WTC11 (cell line): ENCODE results near the gene MAML3. TPM values are rescaled to one million over a fixed set of nuclear protein-coding genes. Genes with fewer than 3 reads are reported as not detected.

Experiments
- ATAC-seq: fragments of 200-7000 bp; cut with Tn5 transposase; 2 replicates; pipeline ENCODE4 v1.10.0; 2021; ENCODE audit warnings: mild to moderate bottlenecking, moderate library complexity
- CTCF ChIA-PET: fragments of 300-600 bp; sonication (Branson Sonifier 250); formaldehyde crosslinking; loops from one replicate; lab custom pipeline; 2021; ENCODE audit warnings: antibody characterized with exemption; lab: Charles Lee
- POLR2A ChIA-PET: fragments of 350-600 bp; sonication (Branson Sonifier 250); formaldehyde crosslinking; loops from one replicate; lab custom pipeline; 2021; ENCODE audit warnings: antibody characterized with exemption; lab: Charles Lee
- DNase-seq: peaks from one replicate; pipeline ENCODE4 v3.0.0; 2021; ENCODE audit warnings: low spot score
- H3K27ac Mint-ChIP-seq: 2 replicates; pipeline ENCODE4 v1.8.0; 2021; ENCODE audit warnings: mixed read lengths
- H3K27me3 Mint-ChIP-seq: 2 replicates; pipeline ENCODE4 v1.8.0; 2021; ENCODE audit warnings: low read depth, mild to moderate bottlenecking, moderate library complexity, mixed read lengths
- H3K36me3 Mint-ChIP-seq: 2 replicates; pipeline ENCODE4 v1.8.0; 2021; ENCODE audit warnings: mixed read lengths
- H3K4me1 Mint-ChIP-seq: 2 replicates; pipeline ENCODE4 v1.8.0; 2022; ENCODE audit warnings: mixed read lengths
- H3K4me3 Mint-ChIP-seq: 2 replicates; pipeline ENCODE4 v1.8.0; 2021; ENCODE audit warnings: mild to moderate bottlenecking, moderate library complexity, mixed read lengths
- H3K9me3 Mint-ChIP-seq: 2 replicates; pipeline ENCODE4 v1.8.0; 2021; ENCODE audit warnings: mixed read lengths
- ATF1 ChIP-seq: sonication (generic); formaldehyde crosslinking; IDR thresholded peaks from 2 replicates; pipeline ENCODE4 v1.8.1; 2023; ENCODE audit warnings: mild to moderate bottlenecking, moderate library complexity, missing genetic modification reagents
- CBFB ChIP-seq: sonication (generic); formaldehyde crosslinking; IDR thresholded peaks from 2 replicates; pipeline ENCODE4 v1.8.1; 2022; ENCODE audit warnings: mild to moderate bottlenecking, low read depth, missing genetic modification reagents
- CREM ChIP-seq: sonication (generic); formaldehyde crosslinking; IDR thresholded peaks from 2 replicates; pipeline ENCODE4 v1.8.1; 2022; ENCODE audit warnings: mild to moderate bottlenecking, missing genetic modification reagents, moderate library complexity
- FOXJ3 ChIP-seq: sonication (generic); formaldehyde crosslinking; IDR thresholded peaks from 2 replicates; pipeline ENCODE4 v1.9.0; 2021; ENCODE audit warnings: missing genetic modification reagents, mild to moderate bottlenecking, borderline replicate concordance
- FOXP1 ChIP-seq: sonication (generic); formaldehyde crosslinking; IDR thresholded peaks from 2 replicates; pipeline ENCODE4 v1.8.0; 2022; ENCODE audit warnings: missing genetic modification reagents, mild to moderate bottlenecking, moderate library complexity, borderline replicate concordance
- IRF2 ChIP-seq: sonication (generic); formaldehyde crosslinking; IDR thresholded peaks from 2 replicates; pipeline ENCODE4 v1.8.0; 2022; ENCODE audit warnings: low read depth, missing genetic modification reagents, borderline replicate concordance
- SMAD4 ChIP-seq: sonication (generic); formaldehyde crosslinking; IDR thresholded peaks from 2 replicates; pipeline ENCODE4 v1.8.0; 2022; ENCODE audit warnings: mild to moderate bottlenecking, missing genetic modification reagents
- SP1 ChIP-seq: sonication (generic); formaldehyde crosslinking; conservative IDR thresholded peaks from 2 replicates; pipeline ENCODE4 v1.8.1; 2022; ENCODE audit warnings: missing genetic modification reagents
- ZNF121 ChIP-seq: sonication (generic); formaldehyde crosslinking; IDR thresholded peaks from 2 replicates; pipeline ENCODE4 v1.8.0; 2023; ENCODE audit warnings: missing genetic modification reagents
- ZNF263 ChIP-seq: sonication (generic); formaldehyde crosslinking; IDR thresholded peaks from 2 replicates; pipeline ENCODE4 v1.8.1; 2022; ENCODE audit warnings: low read depth, mild to moderate bottlenecking, moderate library complexity, missing genetic modification reagents
- total RNA-seq: library from RNA; stranded (reverse); gene quantifications from 3 replicates; pipeline ENCODE4 v1.2.3, GENCODE V29; 2021
- TF ChIP-seq, protein P1 (sequence below): fragments of 250-450 bp; sonication (Bioruptor Pico); IDR thresholded peaks from 2 replicates; pipeline ENCODE4 v1.9.0; 2021; ENCODE audit warnings: mild to moderate bottlenecking
- TF ChIP-seq, protein P2 (sequence below): sonication (generic); formaldehyde crosslinking; IDR thresholded peaks from 2 replicates; pipeline ENCODE4 v1.8.0; 2022; ENCODE audit warnings: mild to moderate bottlenecking, missing genetic modification reagents
- TF ChIP-seq, protein P3 (sequence below): sonication (generic); formaldehyde crosslinking; conservative IDR thresholded peaks from 2 replicates; pipeline ENCODE4 v1.8.1; 2023; ENCODE audit warnings: mild to moderate bottlenecking, low read depth, missing genetic modification reagents, moderate library complexity
- TF ChIP-seq, protein P4 (sequence below): sonication (generic); formaldehyde crosslinking; IDR thresholded peaks from 2 replicates; pipeline ENCODE4 v1.8.0; 2022; ENCODE audit warnings: mild to moderate bottlenecking, missing genetic modification reagents
- TF ChIP-seq, protein P5 (sequence below): sonication (generic); formaldehyde crosslinking; IDR thresholded peaks from 2 replicates; pipeline ENCODE4 v1.8.0; 2022; ENCODE audit warnings: mild to moderate bottlenecking, missing genetic modification reagents
- TF ChIP-seq, protein P6 (sequence below): sonication (generic); formaldehyde crosslinking; IDR thresholded peaks from 2 replicates; pipeline ENCODE4 v1.8.0; 2023; ENCODE audit warnings: missing genetic modification reagents, mild to moderate bottlenecking, borderline replicate concordance

The MAML3 gene
- total RNA-seq, 1 experiment from 2014 or later: 7.4 TPM

DNA sequence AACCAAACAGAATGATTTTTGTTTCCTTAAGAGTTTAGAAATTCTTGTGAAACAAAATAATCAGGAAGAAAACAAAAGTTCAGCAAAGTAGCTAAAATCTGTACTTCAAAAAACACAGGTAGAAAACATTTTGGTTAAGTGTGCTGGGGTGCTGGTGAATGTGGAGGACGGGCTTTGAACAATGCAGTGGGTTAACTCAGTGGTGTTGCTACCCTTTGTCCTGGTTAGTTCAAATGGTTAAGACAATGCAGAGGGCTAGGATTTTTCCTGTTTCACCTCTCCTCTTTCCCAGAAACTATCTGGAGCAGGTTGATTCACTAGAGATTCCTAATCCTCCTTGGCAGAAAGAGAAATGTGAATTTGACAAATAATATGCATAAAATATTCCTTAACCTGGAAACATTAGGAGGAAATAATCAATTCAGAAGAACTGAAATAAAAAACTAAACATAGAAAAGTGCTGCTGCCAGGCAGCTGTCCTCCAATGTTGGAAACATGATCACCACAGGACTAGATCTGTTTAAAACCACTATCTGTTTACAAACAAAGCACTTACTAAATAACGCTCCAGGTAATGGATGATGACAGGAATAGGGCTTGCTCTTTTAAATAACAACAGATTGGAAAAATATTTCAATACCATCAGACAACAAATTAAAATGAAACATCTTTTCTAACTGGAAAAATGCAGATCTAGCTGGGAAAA is 148.9 kb downstream of the MAML3 start:
- TF ChIP-seq, protein P1, sequence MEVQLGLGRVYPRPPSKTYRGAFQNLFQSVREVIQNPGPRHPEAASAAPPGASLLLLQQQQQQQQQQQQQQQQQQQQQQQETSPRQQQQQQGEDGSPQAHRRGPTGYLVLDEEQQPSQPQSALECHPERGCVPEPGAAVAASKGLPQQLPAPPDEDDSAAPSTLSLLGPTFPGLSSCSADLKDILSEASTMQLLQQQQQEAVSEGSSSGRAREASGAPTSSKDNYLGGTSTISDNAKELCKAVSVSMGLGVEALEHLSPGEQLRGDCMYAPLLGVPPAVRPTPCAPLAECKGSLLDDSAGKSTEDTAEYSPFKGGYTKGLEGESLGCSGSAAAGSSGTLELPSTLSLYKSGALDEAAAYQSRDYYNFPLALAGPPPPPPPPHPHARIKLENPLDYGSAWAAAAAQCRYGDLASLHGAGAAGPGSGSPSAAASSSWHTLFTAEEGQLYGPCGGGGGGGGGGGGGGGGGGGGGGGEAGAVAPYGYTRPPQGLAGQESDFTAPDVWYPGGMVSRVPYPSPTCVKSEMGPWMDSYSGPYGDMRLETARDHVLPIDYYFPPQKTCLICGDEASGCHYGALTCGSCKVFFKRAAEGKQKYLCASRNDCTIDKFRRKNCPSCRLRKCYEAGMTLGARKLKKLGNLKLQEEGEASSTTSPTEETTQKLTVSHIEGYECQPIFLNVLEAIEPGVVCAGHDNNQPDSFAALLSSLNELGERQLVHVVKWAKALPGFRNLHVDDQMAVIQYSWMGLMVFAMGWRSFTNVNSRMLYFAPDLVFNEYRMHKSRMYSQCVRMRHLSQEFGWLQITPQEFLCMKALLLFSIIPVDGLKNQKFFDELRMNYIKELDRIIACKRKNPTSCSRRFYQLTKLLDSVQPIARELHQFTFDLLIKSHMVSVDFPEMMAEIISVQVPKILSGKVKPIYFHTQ (CRISPR knock-in tag): no peak
- TF ChIP-seq, protein P2, sequence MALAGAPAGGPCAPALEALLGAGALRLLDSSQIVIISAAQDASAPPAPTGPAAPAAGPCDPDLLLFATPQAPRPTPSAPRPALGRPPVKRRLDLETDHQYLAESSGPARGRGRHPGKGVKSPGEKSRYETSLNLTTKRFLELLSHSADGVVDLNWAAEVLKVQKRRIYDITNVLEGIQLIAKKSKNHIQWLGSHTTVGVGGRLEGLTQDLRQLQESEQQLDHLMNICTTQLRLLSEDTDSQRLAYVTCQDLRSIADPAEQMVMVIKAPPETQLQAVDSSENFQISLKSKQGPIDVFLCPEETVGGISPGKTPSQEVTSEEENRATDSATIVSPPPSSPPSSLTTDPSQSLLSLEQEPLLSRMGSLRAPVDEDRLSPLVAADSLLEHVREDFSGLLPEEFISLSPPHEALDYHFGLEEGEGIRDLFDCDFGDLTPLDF (CRISPR knock-in tag): no peak
- no peak for TF ChIP-seq FOXP1 (CRISPR knock-in tag)
- no peak for TF ChIP-seq ZNF121
- TF ChIP-seq CREM: no peak
- TF ChIP-seq, protein P3, sequence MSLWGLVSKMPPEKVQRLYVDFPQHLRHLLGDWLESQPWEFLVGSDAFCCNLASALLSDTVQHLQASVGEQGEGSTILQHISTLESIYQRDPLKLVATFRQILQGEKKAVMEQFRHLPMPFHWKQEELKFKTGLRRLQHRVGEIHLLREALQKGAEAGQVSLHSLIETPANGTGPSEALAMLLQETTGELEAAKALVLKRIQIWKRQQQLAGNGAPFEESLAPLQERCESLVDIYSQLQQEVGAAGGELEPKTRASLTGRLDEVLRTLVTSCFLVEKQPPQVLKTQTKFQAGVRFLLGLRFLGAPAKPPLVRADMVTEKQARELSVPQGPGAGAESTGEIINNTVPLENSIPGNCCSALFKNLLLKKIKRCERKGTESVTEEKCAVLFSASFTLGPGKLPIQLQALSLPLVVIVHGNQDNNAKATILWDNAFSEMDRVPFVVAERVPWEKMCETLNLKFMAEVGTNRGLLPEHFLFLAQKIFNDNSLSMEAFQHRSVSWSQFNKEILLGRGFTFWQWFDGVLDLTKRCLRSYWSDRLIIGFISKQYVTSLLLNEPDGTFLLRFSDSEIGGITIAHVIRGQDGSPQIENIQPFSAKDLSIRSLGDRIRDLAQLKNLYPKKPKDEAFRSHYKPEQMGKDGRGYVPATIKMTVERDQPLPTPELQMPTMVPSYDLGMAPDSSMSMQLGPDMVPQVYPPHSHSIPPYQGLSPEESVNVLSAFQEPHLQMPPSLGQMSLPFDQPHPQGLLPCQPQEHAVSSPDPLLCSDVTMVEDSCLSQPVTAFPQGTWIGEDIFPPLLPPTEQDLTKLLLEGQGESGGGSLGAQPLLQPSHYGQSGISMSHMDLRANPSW (CRISPR knock-in tag): no peak
- TF ChIP-seq ZNF263 (CRISPR knock-in tag): no peak
- TF ChIP-seq, protein P4, sequence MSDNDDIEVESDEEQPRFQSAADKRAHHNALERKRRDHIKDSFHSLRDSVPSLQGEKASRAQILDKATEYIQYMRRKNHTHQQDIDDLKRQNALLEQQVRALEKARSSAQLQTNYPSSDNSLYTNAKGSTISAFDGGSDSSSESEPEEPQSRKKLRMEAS: no peak
- no peak for TF ChIP-seq CBFB (CRISPR knock-in tag)
- no peak for TF ChIP-seq SP1
- no peak for TF ChIP-seq ATF1 (CRISPR knock-in tag)
- no peak for TF ChIP-seq SMAD4 (CRISPR knock-in tag)
- TF ChIP-seq, protein P5, sequence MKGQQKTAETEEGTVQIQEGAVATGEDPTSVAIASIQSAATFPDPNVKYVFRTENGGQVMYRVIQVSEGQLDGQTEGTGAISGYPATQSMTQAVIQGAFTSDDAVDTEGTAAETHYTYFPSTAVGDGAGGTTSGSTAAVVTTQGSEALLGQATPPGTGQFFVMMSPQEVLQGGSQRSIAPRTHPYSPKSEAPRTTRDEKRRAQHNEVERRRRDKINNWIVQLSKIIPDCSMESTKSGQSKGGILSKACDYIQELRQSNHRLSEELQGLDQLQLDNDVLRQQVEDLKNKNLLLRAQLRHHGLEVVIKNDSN (CRISPR knock-in tag): no peak
- TF ChIP-seq, protein P6, sequence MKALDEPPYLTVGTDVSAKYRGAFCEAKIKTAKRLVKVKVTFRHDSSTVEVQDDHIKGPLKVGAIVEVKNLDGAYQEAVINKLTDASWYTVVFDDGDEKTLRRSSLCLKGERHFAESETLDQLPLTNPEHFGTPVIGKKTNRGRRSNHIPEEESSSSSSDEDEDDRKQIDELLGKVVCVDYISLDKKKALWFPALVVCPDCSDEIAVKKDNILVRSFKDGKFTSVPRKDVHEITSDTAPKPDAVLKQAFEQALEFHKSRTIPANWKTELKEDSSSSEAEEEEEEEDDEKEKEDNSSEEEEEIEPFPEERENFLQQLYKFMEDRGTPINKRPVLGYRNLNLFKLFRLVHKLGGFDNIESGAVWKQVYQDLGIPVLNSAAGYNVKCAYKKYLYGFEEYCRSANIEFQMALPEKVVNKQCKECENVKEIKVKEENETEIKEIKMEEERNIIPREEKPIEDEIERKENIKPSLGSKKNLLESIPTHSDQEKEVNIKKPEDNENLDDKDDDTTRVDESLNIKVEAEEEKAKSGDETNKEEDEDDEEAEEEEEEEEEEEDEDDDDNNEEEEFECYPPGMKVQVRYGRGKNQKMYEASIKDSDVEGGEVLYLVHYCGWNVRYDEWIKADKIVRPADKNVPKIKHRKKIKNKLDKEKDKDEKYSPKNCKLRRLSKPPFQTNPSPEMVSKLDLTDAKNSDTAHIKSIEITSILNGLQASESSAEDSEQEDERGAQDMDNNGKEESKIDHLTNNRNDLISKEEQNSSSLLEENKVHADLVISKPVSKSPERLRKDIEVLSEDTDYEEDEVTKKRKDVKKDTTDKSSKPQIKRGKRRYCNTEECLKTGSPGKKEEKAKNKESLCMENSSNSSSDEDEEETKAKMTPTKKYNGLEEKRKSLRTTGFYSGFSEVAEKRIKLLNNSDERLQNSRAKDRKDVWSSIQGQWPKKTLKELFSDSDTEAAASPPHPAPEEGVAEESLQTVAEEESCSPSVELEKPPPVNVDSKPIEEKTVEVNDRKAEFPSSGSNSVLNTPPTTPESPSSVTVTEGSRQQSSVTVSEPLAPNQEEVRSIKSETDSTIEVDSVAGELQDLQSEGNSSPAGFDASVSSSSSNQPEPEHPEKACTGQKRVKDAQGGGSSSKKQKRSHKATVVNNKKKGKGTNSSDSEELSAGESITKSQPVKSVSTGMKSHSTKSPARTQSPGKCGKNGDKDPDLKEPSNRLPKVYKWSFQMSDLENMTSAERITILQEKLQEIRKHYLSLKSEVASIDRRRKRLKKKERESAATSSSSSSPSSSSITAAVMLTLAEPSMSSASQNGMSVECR (CRISPR knock-in tag): no peak
- TF ChIP-seq FOXJ3 (CRISPR knock-in tag): no peak
- no peak for TF ChIP-seq IRF2 (CRISPR knock-in tag)
- DNase-seq (no peak), ATAC-seq (peak; percentile 53)
- POLR2A ChIA-PET: interaction anchor here (1.0 kb wide), 1 partner anchor 149 kb away, joined by 3 read pairs; the partner anchor contains the start of gene MAML3
- no peaks in the 10 kb centered on the region for H3K36me3 Mint-ChIP-seq
- no peaks in the 10 kb centered on the region for H3K9me3 Mint-ChIP-seq
- peak overlapping the region; percentile 73 for H3K27ac Mint-ChIP-seq
- peaks cover 41% of the 10 kb centered on the region for H3K4me1 Mint-ChIP-seq
- peak overlapping the region; percentile 58 for H3K4me3 Mint-ChIP-seq
- CTCF ChIA-PET: interaction anchor here (1.0 to 2.3 kb wide), 10 partner anchors 7 to 354 kb away, joined by 3 to 13 read pairs (median 4); no protein-coding TSS in a partner anchor
- H3K27me3 Mint-ChIP-seq: no peaks in the 10 kb centered on the region; the same call in 1 of the 2 replicates
